NCI-H187 treated with DMSO at 0.1 percent for 48 hours (cell line): Measurements from ENCODE around the gene CASQ1.

Experiments
- DNase-seq: peaks from one replicate; lab custom pipeline; 2025; lab: John Stamatoyannopoulos, UW

Gene CASQ1

DNA sequence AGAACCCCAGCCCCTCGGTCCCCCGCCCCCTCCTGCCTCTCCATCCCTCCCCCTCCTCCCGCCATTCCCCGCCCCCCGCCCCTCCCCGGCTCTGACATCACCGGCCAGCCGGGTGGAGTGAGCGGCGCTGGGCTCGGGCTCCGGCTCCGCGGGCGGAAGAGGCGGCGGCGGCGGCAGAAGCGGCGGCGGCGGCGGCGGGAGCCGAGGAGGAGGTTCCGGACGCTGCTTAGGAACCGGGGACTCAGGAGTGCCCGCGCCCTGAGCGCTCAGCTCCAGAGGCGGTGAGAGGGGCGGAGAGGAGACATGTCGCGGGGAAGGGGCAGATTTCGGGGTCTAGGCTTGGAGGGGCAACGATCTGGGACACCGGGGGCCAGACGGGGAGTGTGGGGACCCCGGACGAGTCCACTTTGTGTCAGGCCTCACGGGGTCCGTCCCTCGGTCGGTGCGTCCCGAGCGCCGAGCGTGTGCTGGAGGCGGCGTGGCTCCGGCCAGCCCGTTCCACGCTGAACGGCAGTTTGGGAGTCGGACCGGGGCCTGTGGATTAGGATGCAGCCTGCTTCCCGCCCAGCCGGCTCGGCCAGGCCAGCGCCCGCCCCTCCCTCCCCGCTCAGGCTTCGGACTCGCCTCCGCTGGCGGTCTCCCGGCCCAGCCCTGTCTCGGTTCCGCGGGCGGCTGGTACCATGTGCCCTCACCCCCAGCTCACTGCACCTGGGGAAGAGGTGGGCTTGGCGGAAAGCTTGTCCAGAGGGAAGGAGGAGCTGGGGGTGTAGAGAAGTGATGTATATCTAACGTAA is 15.1 kb downstream of the CASQ1 start, which contains the start of gene PEA15:
Gene PEA15 (plus strand): TSS at position 143 of the 794 bp plus-strand sequence. CDS start 6,161 bp downstream, outside the sequence.
- DNase-seq, result no peak

DNA sequence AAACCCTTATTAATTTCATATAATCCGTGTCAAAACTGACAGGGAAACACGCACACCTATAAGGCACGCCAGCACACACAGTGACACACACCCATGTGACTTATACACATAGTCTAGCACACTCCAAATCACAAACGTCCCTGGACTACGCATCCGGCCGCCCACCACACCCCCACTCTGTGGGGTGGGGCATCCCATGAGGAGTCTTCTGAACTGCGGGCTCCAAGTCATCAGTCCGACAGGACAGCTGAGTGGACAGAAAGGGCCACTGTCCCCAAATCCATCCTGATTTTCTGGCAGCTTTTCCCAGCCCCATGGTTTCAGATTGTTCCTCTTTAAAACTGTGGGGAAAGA is 15.6 kb downstream of the CASQ1 start:
- DNase-seq, result no peak

DNA sequence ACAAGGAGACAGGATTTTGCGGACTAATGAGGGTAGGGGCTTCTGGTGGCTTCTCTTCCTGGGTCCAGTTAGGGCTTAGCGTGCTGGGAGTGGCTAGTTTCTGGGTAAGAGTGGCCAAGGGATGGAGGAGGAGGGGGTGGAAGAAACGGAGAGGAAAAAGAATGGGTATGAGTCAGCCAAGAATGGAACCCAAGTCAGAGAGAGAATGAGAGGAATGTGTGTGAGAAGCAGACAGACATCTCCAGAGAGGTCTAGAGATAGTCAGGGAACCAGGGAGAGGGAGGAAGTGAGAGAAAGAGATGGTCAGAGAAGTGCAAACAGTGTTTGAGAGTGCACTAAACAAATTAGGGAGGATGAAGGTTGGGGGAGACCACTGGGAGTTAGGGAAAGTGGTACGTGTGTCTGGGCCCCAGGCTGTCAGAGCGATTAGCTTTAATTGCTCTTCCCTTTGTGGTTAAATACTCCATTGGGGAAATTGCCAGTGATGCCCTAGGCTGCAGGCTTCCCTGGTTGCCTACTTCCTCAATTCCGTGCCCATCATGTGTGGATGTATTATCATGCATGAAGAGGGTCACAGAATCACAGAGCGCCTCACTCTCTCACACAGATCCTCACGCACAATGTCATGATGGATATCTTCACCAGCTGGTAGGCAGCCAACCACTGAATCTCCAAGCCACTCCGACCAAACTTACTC is 16.2 kb downstream of the CASQ1 start:
- no peak for DNase-seq

DNA sequence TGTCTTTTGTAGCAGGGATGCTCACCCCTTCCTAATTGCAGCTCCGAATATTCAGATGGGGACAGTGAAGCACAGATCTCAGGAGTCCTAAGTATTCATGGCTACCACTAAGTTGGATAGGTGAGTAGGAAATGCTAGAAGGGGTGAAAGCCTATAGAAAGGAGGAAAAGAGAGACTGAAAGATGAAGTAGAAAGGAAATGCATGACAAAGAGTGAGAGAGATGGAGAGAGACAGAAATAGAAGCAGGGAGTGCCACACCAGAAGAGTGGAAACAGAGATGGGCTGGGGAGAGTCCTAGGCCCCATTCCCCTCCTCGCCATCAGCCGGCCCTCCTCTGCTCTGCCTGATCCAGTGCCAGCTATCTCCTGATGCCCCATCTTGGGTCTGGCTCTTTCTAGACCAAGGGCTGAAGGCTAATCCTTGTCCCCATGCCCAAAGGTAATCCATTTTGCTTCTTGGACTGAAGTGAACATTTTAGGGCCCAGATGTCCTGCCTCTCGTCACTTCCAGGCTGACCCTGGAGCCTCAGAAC is 16.8 kb downstream of the CASQ1 start:
- DNase-seq, result no peak

DNA sequence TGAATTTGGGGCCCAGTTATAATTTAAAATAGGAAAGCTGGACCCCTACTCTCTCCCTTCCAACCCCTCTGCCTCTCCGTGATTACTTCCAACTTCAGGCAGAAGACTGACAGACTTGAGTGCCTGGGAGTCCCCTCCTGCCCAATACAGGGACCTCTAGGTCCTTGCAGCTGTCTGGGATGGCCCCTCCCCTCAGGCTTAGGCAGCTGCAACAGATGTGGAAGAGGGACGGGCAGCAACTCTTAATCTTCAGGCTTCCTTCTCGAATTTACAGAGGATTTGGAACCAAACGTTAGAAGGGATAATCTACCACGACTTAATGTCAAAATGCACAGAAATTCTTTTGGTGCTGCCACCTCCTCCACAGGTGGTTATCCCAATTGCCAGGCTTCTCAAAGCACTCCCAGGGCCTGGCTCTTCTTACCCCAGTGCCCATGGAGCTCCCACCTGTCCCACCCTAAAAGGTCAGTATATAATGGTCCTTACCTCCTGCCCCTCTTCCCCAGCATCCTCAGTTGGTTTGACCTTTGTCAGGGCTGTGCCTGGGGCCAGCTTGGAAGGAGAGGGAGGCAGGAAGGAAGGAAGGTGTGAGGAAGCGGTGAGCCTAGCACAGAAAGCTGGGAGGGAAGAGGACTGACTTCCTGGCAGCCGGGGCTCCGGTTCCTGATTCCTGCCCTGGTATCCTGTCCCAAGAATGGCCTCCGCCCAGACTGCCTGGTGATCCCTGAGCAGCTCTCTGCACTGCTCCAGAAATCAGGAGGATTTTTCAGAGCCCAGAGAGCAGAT is 17.6 kb downstream of the CASQ1 start:
- DNase-seq, result no peak

DNA sequence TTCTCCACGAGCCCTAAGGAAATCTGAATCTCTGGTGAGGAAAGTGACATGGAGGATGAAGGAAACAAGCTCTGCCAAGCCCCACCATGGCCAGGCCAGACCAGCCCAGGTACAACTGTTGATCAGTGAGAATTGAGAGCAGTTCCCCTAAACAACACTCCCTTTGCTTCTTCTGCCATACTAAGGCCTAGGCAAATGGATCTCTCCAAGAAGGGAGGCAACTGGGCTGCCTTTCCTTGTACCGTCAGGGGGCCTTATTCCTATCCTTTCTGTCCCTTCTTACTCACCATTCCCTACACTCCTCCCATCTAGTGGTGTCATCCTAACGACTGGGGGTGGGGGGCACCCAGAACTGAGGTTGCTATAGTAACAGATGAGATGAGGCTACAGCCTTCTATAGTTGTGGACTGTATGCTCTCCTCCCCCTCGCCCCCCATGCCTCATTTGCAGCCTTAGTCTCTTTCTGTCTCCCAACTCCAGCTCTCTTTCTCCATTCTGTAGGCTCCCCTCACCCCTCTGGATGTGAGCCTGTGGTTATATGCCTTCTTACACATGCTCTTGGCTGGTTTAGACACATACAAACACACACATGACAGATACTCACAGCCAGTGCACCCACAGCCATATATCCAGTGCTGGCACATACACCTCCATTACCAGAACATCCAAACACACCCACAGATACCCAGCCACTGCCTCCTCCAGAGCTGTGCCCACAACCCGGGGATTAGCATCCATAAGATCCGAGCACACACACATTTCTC is 18.4 kb downstream of the CASQ1 start:
- no peak for DNase-seq

DNA sequence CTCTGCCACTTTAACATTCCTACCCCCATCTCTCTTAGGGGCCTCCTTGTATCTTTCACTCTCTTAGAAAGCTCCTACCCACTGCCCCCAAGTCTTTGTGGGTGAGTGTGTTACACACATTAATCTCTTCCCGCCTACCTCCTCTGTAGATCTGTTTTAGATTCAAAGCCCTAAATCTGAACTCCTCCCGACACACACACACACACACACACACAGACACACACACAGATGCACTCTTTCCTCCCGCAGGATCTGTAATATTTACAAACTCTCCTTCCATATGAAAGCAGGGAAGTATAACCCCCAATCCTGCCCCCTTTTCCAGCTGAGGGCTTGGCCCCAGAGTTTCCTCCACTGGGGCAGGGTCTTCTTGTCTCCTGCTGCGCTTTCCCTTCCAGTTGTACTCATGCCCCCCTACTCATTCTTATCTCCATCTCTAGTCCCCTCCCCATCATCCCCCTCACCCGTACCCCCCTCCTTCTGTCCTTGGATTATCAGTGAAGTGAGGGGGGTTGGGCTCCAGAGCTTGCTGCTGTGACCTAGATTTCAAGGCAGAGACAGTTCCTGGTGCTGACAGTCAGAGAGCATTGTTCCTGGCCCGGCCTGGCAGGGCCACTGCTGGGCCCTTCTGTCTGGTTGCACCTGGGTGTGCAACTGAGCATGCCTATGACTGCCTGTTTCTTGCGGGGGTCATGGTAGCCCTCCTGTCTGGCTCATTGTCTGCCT is 19.1 kb downstream of the CASQ1 start:
- no peak for DNase-seq

DNA sequence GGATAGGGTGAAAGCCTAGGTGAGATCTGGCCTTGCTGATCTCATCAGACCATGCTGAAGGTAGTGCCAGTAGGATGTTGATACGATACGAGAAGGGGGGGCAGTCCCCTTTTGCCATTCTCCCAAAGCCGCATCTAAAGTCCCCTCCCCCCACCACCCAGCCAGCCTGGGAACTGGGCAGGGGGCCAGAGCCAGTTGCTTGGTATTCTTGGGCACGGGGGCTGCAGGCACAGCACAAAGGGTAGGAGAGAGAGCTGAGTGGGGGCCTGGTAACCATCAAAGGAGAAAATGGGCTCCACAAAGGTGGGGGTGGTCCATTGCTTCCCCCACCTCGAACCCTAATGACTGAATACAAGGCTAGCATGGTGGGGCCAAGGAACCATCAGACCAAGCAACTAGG is 20.2 kb downstream of the CASQ1 start:
- no peak for DNase-seq

DNA sequence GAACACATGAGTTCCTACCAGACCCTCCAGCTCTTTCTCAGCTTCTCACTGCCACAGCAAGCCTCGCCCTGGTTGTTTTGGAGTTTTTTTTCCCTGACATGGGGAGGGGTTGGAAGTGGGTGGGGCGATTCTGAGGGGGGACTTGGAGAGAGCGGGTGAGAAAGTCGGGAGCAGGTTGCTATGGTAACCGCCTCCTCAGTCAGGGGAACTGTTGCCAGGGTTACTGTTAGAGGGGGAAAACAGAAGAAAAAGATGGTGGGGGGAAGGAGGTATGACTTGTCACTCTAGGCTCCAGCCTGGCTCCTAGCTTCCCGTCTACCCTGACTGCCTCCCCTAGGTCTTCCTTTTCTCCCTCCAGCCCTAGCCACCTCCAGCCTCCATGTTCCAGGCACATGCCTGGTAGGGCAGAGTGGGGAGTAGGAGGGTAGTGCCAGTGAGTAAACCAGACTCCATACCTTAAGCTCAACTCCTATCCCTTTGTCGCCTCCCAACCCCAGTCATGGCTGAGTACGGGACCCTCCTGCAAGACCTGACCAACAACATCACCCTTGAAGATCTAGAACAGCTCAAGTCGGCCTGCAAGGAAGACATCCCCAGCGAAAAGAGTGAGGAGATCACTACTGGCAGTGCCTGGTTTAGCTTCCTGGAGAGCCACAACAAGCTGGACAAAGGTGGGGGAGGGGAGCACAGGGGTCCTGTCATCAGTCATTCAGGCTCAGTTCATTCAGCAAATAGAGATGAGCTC is 20.8 kb downstream of the CASQ1 start:
- no peak for DNase-seq

DNA sequence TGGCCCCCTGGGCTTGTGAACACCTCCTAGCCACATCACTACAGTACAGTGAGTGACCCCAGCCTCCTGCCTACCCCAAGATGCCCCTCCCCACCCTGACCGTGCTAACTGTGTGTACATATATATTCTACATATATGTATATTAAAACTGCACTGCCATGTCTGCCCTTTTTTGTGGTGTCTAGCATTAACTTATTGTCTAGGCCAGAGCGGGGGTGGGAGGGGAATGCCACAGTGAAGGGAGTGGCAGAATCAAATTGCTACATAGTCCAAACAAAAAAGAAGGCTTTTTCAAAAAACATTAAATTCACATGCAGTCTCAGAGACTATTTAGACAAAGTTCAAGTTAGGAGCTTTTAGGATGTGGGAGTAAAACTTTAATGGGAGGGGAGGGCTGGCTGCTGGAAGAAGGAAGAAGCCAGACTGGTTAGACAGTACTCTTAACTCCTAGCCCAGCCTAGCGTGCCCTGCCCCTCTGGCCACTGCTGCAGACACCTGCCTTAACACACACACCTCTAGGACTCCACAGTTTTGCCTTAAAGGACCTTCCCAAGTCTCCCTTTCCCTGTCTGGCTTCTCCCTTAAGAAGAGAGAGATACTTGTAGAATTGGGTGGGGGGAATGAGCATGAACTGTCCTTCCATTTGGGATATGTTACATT is 24.2 kb downstream of the CASQ1 start:
- DNase-seq, result no peak

DNA sequence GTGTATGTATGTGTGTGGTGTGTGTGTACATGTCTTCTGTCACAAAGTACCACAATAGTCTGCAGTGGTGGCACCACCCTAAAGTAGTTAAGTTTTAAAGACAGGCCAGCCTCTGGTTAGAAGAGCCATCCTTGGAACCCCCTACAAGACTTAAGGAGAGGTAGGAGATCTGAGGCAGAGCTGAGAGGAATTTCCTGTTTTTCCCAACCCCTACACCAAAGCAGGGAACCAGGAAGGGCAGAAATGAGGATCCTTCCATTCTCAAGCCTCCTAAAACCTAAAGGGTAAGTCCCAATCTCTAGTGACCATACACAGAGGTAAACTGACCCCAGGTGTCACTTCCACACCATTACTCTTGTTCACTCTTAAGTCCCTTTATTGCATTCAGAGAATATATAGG is 25.9 kb downstream of the CASQ1 start:
- no peak for DNase-seq

DNA sequence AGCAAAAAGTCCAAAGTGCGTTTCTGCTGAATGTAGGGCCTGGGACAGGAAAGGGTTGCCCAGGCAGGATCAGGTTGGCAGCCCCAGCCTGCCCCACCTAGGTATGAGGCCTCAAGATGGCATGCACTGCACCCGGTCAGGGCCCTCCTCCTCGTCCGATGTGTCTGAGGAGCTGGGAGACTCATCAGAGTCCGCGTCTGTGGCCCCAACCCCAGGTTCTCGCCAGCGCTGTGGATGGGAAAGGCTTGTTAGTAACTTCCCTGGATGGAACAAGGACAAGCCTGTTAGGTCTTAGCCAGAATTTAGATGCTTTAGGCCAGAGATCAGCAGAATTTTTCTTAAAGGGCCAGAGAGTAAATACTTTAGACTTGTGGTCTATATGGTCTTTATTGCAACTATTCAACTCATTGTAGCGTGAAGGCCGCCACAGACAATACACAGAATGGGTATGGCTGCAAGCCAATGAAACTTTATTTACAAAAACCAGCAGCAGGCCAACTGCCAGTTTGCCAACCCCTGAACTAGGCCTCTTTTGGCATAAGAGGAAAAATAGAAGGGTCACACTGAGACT is 27.2 kb downstream of the CASQ1 start:
- DNase-seq, result no peak

DNA sequence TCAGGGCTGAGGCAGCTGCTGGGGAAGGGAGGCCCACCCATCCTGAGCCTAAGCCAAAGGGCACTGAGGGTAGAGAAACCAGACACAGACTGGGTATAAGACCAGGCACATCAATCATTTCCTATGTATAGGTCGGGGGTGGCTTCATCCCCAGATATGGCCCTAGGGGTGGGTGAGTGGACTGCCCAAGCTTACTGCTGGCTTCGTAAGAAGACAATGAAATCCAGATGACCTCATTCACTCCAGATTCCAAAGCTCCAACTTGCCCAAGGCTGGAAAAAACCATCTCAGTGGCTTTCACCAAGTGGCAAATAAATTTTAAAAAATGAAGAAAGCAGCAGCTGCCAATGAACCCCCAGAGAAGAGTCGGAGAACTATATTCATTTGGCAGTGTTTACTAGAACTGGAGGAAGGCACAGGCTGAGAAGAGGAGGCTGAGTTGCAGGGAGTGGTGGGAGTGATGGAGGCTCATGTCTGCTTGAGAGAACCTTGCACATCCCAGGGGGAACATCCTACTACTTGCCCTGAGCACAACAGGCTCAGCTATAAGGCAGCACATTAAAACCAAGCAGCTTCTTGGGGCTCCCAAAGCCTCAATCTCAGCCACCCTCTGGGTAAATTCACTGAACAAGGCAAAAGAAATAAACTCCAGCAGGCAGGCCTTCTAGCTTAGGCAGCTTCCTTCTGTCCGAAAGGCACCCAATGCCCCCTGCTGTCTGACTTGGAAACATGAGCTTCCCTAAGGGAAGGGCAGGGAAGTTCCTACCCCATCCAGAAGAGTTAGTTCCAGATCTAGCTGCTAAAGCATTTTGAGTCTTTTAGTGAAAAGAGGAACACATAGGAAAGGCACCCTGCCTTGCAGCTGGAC is 28.9 kb downstream of the CASQ1 start:
- no peak for DNase-seq

DNA sequence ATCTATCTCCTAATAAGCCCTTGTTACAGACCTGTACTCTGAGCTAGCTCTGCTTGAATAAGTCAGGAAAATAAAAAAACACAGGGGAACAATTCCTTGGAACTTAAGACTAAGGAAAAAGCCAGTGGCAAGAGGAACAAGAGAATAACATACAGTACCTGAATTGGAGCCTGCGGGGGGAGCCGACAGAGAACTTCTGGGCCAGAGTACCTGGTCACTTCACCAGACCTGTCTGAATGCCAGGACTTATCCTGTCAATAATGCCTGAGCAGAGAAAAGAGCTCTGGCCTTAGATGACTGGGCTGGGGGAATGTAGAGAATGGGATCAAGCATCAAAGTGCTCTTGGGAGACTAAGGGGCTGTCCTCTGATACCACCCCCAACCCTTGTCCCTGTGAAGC is 29.9 kb downstream of the CASQ1 start:
- no peak for DNase-seq

DNA sequence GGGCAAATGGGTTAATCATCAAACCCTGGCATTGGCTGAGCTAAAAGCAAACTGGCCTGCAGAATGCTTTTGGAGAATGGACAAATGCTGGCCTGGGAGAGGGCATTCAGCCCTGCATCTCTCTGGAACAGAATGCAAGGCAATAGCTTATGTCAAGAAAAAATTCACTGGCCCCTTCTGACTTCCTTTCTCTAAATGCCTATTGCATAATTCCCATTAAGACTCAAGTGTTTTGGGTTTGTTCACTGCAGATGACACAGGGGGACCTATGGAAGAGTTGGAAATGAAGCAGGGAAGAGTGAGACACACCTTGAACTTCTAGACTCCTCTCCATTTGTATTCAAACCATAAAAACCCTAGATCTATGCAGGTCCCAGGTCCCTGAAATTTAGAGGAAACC is 30.7 kb downstream of the CASQ1 start:
- no peak for DNase-seq

DNA sequence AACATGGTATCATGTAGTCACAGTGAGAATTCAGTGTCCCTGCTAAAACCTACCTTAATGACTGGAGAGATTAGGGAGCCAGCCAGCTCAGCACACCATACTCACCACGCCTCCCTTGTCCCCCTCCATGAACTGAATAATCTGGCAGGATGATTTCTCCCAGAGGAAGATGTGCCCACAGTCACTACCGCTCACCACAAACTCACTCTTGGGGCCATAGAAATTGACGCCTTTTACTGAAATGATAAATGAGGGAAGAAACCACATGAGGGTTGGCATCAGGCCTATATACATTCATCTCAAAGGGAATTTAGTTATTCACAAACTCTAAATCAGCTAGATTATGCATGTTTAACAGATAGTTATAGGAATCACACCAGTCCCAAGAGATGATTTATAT is 32.2 kb downstream of the CASQ1 start:
- no peak for DNase-seq

DNA sequence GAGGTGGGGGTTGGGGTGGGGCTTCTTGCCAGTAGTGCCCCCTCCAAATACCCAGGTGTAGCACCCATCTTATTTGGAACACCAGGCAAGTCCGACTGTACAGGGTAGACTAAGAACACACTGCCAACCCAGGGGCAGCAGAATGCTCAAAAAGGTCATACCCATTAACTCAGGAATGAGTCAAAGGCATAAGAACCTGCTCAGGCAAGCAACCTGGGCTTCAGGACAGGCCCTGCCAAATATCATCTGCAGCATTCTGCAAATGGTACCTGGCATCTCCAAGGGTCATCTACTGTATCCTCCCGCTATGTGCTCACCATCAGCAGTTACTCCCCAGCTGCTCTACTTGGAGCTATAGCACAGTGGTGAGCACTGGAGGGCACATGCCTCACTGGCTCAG is 34.2 kb downstream of the CASQ1 start:
- DNase-seq, result no peak

DNA sequence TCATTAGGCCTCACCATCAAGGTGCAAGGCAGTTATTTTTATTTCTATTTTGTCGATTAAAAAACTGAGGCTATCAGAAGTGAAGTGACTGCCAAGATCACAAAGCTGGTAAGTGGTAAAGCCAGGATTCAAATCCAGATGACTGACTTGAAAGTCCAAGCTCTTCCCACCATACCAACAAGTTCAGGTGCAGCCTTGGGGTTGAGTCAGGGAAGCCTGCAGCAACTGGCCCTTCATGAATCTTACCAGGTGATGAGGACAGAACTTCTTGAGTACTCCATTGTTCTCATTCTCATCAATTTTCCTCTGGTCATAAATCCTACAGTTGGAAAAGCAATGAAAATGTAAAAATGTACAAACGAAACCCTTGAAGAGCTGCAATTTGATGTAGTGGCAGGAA is 35.0 kb downstream of the CASQ1 start:
- no peak for DNase-seq

DNA sequence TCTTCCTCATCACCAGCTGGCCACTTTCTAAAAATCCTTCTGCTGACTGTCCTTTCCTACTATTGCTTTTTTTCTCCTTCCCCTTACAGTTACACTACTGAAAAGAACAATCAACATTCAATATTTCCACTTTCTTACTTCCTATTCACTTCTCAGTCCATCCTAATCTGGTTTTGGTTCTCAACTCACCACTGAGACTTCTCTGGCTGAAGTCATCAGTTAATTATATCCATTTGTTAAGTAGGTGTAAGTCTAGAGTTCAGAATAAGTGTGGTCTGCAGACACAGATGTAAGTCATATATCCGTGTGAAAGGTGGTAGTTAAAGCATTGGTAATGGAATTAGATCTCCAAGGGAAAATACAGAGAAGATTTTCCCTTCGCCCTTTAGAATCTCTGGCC is 36.2 kb downstream of the CASQ1 start:
- DNase-seq, result no peak
